Mucosa of gallbladder (tissue), 1 donor: ENCODE results near the gene FAM83D. TPM values are rescaled to one million over a fixed set of nuclear protein-coding genes. Genes with fewer than 3 reads are reported as not detected.
"Not testable (repeated sequence)": the region's sequence is repeated elsewhere in the genome, so short reads cannot be mapped to it uniquely, and the experiment has no call there.

Source experiments
- DNase-seq: peaks from one replicate; pipeline ENCODE4 v3.0.0-alpha.2; 2020; ENCODE audit warnings: low spot score
- total RNA-seq: library from RNA; stranded (reverse); gene quantifications from one replicate; pipeline ENCODE4 v1.2.1, GENCODE V29; 2021
- donor health status: DM: no; HTN: no; CAD: no.

Gene FAM83D
- total RNA-seq, 1 donor from 2014 or later: 48.3 TPM

GRCh38 chr20:38965264-38965663 is 39.0 kb downstream of the FAM83D start:
- no peak for DNase-seq

- DNase-seq: no peak
Measured at GRCh38 chr20:38968090-38968489, 41.9 kb downstream of the FAM83D start.

GRCh38 chr20:38969708-38970107 is 43.5 kb downstream of the FAM83D start:
- DNase-seq: no peak

- no peak for DNase-seq
Measured at GRCh38 chr20:38970302-38970701, 44.1 kb downstream of the FAM83D start.

GRCh38 chr20:38973107-38973506 is 46.9 kb downstream of the FAM83D start:
- no peak for DNase-seq

GRCh38 chr20:38973645-38974044 is 47.4 kb downstream of the FAM83D start:
- no peak for DNase-seq

GRCh38 chr20:38975539-38976120 is 49.4 kb downstream of the FAM83D start:
- no peak for DNase-seq

- no peak for DNase-seq
Measured at GRCh38 chr20:38979434-38979833, 53.2 kb downstream of the FAM83D start.

- DNase-seq: no peak
Measured at GRCh38 chr20:38979842-38980241, 53.6 kb downstream of the FAM83D start.

- DNase-seq: no peak
Measured at GRCh38 chr20:38982291-38982690, 56.1 kb downstream of the FAM83D start.

- DNase-seq: no peak
Measured at GRCh38 chr20:38985060-38985459, 58.8 kb downstream of the FAM83D start.

- no peak for DNase-seq
Measured at GRCh38 chr20:38985603-38986170, 59.5 kb downstream of the FAM83D start.

- DNase-seq: no peak
Measured at GRCh38 chr20:38986663-38987062, 60.4 kb downstream of the FAM83D start.

GRCh38 chr20:38987777-38988176 is 61.6 kb downstream of the FAM83D start:
- no peak for DNase-seq

GRCh38 chr20:38990728-38991127 is 64.5 kb downstream of the FAM83D start:
- no peak for DNase-seq

- DNase-seq: no peak
Measured at GRCh38 chr20:38991814-38992704, 65.8 kb downstream of the FAM83D start.

- no peak for DNase-seq
Measured at GRCh38 chr20:38995536-38996044, 69.4 kb downstream of the FAM83D start.

- not testable (repeated sequence) for DNase-seq
Measured at GRCh38 chr20:38996866-38997265, 70.6 kb downstream of the FAM83D start.

GRCh38 chr20:38997622-38998021 is 71.4 kb downstream of the FAM83D start:
- DNase-seq: no peak

GRCh38 chr20:38999217-38999616 is 73.0 kb downstream of the FAM83D start:
- no peak for DNase-seq

GRCh38 chr20:38999965-39000910 is 74.0 kb downstream of the FAM83D start:
- DNase-seq: no peak
